GM19438 (cell line): ENCODE measurements around the gene ZCCHC24.

Experiments used
- ATAC-seq: cut with Tn5 transposase; IDR thresholded peaks from one replicate; pipeline ENCODE4 v1.9.1; 2021; ENCODE audit warnings: low read depth; ENCODE audit not compliant: unreplicated experiment

ZCCHC24 gene

DNA sequence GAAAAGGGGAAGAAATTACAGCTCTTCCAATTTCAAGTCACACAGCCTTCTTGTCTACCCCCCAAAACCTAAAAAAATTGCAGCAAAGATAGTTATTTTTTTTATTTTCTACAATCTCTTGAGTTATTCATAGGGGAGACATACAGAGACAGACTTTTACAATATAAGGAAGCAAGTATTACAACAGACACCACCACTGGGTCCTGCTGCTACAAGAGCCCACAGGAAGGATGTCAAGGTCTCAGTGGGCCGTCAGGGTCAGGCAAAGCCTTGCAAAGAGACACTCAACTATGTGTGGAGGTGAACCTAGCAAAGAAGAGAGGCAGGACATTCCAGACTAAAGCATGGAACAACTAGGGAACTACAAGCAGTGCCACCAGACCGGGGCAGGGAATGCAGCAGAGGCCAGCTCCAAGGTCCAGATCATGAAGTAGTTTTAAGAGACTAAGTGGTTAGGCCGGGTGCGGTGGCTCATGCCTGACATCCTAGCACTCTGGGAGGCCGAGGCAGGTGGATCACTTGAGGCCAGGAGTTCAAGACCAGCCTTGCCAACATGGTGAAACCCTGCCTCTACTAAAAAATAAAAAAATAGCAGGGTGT lies 28.2 kb upstream of the ZCCHC24 start:
- ATAC-seq, result no peak

DNA sequence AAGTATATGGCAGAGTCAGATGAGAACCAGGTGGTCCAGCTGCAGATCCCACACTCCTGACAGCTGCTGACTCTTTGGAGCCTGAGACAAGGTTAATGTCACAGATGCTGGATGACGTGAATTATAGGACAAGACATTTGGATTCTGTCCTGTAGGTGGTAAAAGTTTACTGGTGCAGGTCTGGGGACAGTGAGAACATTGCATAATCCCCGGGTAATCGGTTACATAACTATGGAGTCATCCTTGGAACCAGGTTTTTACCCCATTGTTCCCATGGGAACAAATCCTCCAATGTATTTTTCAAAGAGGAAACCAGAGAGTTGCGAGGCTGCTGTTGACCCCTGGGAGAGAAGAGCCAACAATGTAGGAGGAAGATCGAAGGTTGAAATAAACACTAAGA lies 27.5 kb upstream of the ZCCHC24 start:
- ATAC-seq, result no peak

DNA sequence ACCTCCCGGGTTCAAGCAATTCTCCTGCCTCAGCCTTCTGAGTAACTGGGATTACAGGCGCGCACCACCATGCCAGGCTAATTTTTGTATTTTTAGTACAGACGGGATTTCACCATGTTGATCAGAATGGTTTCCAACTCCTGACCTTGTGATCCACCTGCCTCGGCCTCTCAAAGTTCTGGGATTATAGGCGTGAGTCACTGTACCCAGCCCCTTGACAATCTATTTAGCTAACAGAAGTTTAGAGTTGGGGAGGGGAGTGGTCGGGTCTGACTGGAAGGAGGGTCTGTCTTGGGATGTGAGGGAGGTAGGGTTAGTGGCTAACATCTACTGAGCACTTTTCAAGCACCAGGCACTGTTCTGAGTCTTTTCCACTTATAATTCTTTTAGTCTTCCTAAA lies 27.0 kb upstream of the ZCCHC24 start:
- no peak for ATAC-seq

DNA sequence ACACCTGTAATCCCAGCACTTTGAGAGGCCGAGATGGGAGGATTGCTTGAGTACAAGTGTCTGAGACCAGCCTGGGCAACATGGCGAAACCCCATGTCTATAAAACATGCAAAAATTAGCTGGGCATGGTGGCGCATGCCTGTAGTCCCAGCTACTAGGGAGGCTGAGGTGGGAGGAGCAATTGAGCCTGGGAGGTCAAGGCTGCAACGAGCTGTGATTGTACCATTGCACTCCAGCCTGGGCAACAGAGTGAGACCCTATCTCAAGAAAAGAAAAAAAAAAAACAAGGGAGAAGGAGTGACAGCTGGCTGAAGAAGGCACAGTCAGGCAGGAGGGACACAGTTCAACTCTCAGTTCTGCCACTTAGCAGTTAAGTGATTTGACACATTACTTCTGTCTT lies 26.4 kb upstream of the ZCCHC24 start:
- ATAC-seq, result no peak

DNA sequence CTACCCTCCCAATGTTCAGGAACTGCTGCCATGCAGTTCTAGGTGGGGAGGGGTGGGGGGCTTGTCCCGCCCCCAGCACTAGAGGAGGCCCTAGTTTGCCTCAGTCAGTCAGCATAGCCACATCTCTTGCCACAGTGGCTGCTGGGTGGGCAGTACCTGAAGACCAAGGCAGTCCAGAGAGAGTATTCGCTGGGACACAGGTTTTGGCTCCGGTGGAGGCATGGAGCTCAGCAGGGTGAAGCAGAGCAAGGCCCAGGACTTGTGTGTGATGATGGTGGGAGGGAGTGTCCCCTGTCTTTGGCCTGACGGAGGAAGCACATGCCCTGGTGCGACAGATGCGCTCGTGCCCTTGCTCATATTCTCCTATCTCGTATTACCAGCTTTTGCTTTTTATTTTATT lies 24.7 kb upstream of the ZCCHC24 start:
- no peak for ATAC-seq

DNA sequence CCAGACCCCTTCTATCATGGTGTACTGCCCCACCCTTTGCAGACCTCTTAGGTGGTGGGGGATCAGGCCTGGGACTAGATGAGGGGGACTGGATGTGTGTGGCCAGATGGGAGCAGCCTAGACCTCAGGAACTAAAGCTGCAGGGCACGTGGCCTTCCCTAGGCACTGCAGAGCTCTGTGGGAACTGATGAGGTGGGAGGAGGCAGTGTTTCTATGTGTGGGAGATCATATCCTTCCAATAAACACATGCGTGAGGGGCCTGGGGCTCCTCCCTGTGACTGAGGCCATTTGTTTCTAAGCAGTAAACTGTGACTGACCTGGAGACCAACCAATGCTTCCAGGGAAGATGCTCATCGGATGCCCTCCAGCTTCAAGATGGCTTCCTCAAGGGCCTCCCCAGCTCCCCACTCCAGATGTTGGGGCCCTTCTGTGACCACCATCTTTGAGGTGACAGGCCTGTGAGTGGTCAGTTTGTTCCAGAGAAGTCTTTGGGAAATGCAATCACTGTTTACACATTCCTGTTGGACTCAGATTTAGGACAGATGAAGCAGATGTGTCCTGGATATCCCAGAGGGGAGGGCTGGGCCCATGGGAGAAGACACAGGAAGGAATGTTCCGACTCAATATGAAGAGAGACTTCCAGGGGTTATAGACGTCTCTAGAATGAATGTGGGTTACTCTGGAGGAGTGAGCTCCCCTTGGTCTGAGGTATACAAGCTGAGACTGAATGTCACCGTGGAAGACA lies 23.6 kb upstream of the ZCCHC24 start:
- ATAC-seq, result no peak

DNA sequence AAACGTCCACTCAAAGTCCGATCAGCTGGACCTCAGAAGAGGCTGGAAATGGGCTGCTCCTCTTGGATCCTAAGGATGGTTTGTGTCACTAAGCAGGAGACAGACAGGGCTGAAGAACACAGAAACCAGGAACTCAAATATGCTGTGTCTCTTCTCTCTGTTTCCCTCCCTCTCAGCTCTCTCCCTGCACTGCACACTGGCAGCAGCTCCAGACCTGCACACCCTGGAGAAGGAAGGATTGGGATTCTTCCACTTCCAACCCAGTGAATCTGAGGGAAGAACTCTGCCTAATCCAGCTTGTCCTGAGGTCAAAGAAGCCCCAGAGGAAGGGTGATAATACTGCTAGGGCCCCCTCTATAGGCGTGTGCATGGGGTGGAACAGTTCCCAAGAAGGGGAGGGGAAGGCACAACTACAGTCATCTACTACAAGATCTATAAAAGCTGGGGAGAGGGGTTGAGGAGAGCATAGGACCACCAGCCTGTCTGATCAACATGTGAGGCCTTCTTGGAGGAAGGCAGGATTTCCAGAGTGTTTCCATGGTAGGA lies 22.7 kb upstream of the ZCCHC24 start:
- no peak for ATAC-seq

DNA sequence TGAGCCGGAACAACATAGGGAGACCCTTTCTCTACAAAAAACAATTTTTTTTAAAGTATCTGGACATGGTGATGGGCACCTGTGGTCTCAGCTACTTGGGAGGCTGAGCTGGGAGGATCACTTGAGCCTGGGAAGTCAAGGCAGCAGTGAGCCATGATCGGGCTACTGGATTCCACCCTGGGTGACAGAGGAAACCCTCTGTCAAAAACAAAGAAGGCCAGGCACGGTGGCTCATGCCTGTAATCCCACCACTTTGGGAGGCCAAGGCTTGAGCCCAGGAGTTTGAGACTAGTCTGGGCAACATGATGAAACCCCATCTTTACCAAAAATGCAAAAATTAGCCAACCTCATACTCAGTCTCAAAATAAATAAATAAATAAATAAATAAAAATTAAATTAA lies 19.9 kb upstream of the ZCCHC24 start:
- no peak for ATAC-seq

DNA sequence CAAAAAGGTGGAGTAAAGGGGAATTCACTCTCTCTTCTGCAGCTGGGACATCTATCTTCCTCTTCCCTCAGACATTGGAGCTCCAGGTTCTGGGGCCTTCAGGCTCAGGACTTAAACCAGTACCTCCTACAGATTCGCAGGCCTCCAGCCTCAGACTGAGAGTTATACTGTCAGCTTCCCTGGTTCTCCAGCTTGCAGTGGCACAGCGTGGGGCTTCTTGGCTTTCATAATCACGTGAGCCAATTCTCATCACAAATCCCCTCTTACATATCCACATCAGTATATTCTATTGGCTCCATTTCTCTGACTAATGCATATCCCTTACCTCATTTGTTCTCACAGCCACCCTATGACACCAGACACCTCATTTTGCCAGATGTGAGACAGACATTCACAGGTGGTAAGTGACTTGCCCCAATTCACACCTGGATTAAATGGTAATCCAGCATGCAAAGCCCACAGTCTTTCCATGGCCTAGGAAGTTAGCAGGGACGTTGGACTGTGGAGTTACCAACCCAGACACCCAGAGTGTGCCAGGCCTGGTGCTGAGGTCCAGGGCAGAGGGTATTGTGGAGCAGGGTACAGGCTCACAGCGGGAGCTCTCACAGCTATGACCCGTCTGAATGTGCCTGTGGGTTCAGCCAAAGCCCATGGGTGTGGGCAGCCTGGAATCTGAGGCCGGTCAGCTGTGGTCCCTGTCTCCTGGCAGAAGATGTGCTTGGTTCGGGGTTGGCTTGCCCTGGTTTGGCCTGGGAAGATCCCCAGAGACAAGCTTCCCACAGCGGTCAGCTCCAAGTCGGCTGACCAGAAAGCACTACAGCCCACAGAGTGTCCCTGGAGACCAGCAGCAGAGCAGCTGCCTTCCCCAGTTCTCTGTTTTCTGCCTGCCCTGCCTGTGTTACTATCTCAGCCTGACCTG lies 18.4 kb upstream of the ZCCHC24 start:
- no peak for ATAC-seq

DNA sequence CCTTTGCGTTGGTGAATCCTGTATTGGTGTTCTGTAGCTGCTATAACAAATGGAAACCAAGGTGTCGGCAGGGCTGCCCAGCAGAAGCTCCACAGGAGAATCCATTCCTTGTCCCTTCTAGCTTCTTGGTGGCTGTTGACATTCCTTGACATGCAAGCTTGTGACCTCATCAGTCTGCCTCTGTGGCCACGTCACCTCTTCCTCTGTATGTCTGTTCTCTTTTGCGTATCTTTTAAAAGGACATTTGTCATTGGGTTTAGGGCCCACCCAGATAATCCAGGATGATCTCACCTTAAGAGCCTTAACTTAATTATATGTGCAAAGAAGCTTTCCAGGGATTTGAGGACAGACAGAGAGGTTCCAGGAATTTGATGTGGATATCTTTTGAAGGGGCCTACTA lies 15.3 kb upstream of the ZCCHC24 start:
- ATAC-seq, result no peak

DNA sequence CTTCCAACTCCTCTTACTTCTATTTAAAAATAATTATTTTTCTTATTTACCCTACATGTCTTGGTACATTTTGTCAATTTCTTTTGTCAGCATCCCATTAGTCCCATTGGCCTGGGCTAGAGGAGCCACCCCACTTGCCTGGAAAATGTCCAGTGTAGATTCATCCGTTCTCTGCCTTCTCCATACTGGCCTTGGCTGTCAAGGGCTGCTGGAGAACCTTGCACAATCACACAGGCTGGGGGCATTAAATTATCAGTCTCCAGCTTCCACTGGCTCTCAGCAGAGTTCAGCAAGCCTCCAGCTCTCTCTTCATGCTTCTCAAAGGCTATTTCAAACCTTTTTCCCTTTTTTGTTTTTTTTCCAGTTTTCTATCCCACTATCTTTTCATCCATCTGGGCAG lies 13.8 kb upstream of the ZCCHC24 start:
- no peak for ATAC-seq

DNA sequence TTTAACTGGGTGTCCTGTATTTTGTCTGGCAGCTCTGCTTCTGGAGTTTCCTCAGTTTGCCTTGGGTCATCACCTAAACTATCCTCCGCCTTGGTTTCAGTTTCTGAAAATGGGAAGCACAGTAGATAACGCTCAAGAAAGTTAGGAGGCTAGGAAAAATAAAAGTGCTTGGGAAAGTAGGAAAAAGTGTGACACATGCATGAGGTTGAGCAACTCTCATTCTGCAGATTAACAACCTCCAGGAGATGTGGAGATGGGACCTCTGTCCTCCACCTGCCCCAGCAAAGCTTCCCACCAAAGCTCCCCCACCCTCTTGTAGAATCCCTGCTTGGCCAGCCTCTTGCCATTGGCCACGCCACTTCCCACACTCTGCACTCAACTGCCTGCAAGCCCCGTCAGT lies 13.1 kb upstream of the ZCCHC24 start:
- ATAC-seq, result no peak

DNA sequence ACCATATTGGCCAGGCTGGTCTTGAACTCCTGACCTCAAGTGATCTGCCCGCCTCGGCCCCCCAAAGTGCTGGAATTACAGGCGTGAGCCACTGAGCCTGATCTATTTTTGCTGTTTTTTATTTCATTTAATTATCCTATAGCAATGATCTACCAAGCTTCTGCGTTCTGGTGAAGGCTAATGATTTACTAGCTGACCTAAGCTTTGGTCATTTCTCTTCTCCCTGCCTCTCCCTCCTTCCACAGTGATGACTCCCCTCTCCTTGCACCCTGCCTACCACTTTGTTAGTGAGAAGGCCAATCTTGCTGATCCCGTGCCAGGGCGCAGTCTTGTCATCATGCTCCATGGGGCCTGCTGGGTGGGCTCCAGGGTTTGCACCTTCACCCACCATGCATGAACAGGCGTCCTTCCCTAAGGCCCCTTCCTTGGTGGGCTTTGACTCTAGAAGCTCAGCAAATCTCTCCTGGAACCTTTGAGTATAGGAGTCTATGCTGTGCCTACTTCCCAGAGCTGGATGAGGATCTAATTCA lies 11.9 kb upstream of the ZCCHC24 start:
- no peak for ATAC-seq

DNA sequence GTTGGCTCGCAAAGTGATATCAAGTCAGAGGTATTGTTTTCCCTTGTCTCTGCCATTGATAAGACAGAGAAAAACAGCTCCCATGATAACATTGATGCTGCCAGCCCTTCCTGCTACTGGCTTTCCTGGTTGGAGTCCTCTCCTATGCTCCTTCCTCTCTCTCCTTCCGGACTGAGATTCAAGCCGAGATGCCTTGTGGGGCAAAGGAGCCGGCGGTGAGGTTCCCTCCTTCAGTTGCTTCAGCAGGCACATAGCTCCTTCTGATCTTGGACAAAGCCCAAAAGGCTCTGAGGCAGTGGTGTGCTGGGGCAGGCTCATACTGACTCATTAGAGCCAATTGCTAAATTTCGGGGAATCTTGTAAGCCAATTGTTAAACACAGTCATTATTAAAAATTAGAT lies 8.8 kb upstream of the ZCCHC24 start:
- ATAC-seq, result no peak

DNA sequence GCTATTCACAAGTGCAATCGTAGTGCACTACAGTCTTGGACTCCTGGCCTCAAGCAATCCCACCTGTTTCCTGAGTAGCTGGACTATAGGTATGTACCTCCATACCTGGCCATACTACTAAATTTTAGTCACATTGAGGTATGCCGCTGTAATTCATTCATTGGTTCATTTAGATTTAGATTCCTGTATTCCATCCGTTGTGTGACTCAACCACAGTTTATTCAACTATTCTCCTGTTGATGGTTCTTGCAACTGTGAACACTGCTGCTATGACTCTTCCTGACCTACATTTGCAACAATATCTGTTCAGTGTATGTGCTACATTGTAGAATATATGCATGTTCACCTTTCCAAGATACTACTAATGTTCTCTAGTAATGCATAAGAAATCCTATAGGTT lies 8.0 kb upstream of the ZCCHC24 start:
- no peak for ATAC-seq

DNA sequence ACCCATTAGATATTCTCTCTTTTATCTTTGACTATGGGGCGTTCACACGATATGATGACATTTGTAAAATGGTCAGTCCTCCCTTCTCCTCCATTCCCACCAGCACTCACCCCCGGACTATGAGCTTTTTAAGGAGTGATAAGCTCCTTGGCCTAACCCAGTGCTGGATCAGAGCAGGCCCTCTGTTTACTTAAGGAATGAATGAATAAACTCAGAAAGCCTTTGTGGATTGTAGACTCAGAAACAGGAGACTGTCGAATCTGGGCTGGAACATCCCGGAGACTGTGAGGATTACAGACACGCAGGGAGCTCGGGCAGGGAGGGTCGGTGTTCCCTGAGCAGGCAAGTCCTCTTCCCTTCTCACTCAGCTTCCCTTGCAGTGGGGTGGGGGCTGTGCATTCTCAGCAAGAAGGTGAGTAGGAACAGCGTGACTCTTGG lies 6.8 kb upstream of the ZCCHC24 start:
- no peak for ATAC-seq

DNA sequence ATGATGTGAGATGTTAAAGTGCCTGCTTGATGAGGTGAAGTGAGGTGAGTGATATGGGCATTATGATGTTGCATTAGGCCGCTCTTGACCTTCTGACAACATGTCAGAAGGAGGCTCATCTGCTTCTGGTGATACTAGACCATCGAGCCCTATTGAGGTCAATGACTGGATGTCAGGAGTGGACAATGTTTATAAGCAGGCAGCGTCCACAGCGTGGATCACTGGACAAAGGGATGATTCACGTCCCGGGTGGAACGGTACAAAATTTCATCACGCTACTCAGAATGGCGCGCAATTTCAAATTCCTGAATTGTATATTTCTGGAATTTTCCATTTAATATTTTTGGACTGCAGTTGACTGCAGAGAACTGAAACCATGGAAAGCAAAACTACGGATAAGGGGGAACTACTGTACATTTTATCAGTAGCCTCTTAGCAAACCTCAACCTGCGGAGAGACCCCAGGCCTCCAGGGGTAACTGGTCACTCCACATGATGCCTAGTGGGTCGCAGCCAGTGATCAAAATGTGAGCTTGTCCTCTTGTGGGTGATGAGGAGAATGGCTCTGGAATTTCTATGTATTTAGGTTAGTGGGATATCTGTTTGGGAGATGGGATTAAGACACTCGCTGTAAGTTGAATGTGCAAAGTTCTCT lies 5.7 kb upstream of the ZCCHC24 start:
- ATAC-seq, result no peak

DNA sequence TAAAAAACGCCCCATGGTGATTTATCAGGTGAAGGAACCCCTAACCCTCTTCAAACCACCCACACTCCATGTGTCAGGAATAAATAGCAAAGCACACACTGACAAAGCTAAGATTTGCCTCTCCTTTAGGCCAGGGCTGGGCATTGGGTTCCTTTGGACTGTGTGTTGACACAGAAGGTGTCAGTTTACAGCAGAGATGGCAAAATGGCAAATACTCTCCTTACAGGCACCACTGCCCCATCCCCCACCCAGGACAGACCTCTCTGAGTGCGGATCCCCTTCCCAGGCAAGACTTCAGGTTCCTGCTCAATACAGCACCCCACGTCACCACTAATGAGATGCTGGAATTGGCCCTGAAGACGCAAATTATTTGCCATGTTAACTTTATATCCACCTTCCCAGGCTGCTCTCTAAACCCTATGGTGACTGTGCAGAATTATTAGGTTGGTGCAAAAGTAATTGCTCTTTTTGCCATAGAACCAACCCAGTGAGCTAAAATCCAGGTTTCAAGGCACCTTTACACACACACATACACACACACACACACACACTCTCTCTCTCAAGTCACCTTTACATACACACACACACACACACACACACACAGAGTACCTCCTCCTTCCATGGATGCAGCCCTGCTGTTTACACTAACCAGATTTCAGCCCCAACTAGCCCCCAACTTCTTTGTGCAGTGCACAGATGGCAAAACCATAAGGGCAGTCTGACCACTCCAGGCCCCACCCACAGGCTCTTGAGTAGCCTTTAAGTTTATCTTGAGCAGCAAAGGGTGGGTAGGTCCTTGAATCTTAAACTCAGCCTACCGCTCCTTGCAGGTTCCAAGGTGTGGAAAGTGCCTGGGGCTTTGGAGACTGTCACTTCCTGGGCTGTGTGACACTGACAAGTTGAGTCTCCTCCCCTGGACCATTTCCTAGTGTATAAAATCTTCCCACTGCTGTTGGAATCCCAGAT lies 4.0 kb upstream of the ZCCHC24 start:
- no peak for ATAC-seq

DNA sequence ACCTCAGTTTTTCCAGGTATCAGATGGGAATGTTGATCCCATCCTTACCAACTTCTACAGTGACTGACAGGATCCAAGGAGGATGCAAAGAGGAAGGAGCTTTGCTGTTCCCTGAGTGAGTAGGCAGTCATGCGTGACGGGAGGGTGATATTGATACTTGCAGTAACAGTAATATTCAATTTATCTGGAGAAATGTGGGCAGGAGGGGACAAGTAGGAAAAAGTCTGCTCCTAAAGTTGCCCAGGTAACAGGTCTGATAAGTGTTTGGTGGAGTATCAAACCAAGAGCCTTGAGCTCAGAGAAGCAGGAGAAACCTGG lies 3.3 kb upstream of the ZCCHC24 start:
- ATAC-seq, result no peak
